ENCODE results near the gene DMKN.

The DMKN gene

DNA sequence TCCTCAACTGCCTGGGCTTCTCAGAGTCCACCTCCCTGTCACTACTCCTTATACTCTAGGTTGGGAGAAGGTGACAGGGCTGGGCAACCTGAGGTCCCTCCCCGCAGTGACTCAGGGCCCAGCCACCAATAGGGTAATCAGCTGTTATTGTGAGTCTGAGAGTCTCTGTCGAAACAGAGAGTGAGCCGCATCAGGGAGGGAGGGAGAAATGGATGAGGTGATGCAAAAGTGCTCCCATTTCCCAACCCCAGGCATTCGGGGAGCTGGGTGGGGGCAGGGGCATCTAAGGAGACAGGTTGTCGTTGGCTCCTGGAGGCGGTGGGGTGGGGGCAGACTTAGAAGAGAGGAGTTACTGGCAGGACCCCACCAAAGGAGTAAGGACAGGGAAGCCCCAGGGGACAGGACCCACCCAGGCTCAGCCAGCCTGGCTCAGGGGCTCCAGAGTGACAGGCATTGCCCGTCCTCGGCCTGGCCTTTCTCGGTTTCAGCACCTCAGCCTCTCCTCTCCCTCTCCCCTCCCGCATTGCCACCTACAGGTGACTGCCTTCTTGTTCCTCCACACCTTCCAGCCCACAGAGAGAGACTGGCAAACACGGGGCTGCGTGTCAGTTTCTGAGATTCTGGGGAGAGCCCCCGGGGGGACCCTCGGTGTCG lies at the start of gene DMKN:
Gene DMKN (minus strand): TSS at position 22 of the 654 bp plus-strand sequence. CDS start 174 bp downstream, outside the sequence.
- DNase-seq (ENCODE audit: low spot score): no peak

GRCh38 chr19:35562776-35563175 lies 49.3 kb upstream of the DMKN start:
- no peak for DNase-seq (ENCODE audit: low spot score)

- DNase-seq (ENCODE audit: low spot score): no peak
Observed at GRCh38 chr19:35562336-35562735, 48.9 kb upstream of the DMKN start.

DNA sequence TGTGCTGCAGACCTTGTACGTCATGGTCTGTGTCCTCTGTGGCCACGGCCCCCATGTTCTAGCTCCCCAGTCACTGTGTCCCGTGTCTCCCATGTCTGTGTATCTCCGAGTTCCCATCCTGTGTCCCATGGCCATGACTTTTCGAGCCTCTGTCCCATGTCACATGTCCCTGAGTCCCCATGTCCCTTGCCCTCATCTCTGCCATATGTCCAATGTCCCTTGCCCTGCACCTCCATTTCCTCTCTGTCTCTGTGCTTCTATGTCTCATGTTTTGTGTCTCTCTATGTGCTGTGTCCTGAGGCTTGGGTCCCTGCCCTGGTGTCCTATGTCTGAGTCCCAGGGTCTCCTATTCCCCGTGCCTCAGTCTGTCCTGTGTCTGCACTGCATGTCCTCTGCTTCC lies 48.0 kb upstream of the DMKN start:
- DNase-seq (ENCODE audit: low spot score): no peak

GRCh38 chr19:35560677-35561076 lies 47.2 kb upstream of the DMKN start:
- DNase-seq (ENCODE audit: low spot score): no peak

DNA sequence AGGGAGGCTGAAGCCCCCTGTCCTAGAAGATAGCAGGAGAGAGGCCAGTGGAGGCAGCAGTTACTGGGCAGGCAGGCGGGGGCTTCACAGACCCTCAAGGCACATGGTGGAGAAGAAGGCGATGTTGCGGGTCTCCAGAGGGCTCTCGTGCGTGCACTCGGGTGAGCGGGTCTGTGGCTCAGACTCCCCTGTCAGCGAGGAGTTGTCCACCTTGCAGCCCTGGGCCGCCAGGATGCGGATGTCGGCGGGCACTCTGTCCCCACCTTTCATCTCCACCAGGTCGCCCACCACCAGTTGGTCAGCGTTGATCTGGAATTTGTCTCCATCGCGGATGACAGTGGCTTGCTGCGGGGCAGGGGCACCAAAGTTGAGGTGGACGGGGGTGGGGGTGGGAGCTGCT lies 46.8 kb upstream of the DMKN start:
- no peak for DNase-seq (ENCODE audit: low spot score)

- DNase-seq (ENCODE audit: low spot score): no peak
Observed at GRCh38 chr19:35559781-35560180, 46.3 kb upstream of the DMKN start.

- DNase-seq (ENCODE audit: low spot score): no peak
Observed at GRCh38 chr19:35559281-35559659, 45.8 kb upstream of the DMKN start.

- DNase-seq (ENCODE audit: low spot score): no peak
Observed at GRCh38 chr19:35558400-35559280, 45.2 kb upstream of the DMKN start.

DNA sequence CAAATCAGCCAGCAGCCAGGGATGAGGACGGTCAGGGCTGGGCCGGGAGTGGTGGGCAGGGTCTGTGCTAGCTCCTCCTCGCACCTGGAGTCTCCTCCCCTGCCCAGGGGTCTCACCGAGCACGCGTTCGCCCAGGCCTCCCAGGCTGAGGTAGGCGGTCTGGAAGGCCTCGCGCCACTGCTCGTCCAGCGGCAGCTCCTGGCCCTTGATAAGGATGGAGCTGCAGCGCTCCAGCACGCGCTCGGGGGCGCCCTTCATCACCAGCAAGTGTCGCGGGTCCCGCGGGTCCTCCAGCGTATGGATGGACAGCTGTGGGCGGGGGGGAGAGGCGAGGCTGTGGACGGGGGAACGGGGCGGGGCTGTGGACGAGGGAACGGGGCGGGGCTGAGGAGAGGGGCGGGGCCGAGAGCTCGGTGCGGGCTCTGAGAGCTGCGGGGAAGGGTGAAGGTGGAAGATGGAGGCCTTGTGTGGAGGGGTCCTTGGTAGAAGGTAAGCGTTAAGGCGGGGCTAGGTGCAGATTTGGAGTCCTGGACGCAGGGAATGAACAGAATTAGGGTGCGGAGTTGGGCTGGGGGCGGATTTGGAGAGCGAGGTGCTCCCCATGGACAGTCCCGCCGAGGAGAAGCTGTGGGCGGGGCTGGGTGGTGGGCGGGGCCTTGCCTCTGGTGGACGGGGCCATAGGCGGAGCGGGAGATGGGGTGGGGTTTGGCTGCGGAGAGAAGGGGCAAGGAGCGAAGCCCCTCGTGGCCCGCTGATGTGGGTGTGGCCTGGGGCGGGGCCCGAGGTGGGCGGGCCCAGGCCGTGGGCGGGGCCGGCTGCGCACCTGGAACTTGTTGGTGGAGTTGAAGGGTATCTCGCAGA lies 44.3 kb upstream of the DMKN start:
- no peak for DNase-seq (ENCODE audit: low spot score)

DNA sequence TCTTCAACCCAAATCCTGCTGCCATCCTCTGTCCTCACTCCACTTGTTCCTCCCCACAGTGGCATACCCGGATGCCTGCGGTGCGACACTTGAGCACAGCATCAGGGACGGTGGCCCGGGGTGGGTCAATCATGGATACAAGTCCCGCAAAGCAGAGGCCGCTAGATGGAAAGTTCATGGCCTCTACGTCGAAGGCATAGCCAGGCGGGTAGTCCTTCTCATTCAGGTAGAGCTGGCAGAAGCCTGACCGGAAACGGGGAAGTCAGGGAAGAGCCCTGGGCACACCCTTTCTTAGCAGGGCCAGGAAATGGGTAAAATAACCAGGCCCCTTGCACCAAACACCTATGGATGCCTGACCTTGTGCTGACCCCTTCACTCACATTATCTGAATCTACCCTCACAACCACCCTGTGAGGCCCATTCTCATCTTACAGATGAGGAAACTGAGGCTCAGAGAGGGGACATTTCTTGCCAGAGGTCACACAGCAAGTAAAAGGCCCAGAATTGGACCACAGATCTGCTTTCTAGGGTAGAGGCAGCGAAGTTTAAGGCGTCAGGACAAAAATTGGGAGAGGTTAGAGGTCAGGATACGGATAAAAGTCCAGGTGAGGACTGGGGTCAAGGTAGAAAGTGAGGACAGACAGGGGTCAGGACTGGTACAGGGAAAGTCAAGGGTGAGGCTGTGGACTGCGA lies 43.5 kb upstream of the DMKN start:
- DNase-seq (ENCODE audit: low spot score): no peak

GRCh38 chr19:35556025-35556590 lies 42.7 kb upstream of the DMKN start:
- DNase-seq (ENCODE audit: low spot score): no peak

GRCh38 chr19:35555301-35556005 lies 42.0 kb upstream of the DMKN start:
- no peak for DNase-seq (ENCODE audit: low spot score)

DNA sequence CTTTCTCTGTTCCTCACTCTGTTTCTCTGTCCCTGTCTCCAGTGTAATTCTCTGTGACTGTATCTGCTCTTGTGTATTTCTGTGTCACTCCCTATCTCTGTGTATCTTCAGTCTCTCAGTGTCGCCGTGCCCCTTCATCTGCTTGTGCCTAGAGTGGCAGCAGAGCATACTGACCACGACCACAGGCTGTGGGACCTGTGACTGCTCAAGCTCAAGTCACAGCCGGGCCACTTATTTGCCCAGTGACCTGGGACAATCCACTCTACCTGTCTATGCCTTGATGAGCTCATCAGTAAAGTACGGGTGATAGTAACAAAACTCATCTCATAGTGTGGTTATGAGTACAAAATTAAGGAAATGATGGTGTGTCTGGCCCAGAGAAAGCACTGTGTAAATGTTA lies 40.6 kb upstream of the DMKN start:
- no peak for DNase-seq (ENCODE audit: low spot score)

DNA sequence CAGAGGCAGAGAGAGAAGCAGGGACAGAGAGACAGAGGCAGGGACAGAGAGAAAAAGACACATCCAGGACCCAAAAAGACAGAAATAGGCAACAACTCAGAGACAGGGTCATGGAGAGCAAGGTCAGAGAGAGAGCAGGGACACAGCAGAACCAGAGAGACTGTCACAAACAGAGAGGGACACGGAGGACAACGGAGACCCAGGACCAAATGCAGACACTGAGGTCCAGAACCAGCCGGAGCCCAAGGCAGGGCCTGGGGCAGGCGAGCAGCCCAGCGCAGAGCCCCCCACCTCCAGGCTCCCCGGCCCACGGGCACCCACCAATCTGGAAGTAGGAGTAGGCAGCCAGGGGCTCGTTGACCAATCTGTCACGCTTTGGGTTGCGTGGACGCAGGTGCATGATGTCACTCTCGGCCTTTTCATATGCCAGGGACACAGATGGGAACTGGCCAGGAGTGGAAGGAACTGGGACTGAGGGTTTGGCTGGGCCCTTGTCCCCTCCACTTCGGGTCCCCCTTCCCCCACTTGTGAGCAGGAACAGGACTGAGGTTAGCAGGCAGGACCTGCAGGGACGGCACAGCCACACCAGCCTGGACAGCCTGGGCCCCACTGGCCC lies 40.0 kb upstream of the DMKN start:
- DNase-seq (ENCODE audit: low spot score): no peak

- DNase-seq (ENCODE audit: low spot score): no peak
Observed at GRCh38 chr19:35552534-35553384, 39.3 kb upstream of the DMKN start.

DNA sequence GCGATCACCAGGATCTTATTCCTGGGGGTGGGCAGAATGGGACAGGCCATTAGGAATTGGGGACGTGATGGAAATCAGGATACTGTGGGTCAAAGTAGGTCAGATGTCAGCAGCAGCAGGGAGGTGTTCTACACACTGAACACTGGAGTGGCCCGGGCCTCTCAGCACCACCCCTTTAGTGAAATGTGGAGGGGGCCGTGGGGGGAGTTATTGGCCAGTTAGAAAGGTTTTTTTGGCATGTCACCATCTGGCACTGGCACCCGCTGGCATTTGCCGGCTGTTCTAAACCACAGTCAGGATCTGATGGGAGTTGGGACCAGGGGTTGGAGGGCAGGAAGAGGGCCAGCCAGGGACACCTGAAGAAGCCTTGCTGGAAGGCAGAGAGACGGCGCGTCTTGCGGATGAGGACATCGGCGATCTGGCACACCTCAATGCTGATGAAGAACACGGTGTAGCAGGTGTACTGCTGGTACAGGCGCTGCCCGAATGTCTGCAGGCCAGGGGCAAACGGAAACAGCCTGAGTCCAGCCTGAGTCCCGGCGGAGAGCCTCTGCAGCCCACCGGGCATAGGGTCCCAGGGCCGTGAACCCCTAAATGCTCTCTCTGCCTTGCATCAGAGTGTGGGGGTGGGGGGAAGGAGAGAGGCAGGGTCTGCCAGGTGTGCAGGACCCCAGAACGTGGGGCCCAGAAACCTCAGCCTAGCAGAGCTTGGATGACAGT lies 37.8 kb upstream of the DMKN start:
- no peak for DNase-seq (ENCODE audit: low spot score)

DNA sequence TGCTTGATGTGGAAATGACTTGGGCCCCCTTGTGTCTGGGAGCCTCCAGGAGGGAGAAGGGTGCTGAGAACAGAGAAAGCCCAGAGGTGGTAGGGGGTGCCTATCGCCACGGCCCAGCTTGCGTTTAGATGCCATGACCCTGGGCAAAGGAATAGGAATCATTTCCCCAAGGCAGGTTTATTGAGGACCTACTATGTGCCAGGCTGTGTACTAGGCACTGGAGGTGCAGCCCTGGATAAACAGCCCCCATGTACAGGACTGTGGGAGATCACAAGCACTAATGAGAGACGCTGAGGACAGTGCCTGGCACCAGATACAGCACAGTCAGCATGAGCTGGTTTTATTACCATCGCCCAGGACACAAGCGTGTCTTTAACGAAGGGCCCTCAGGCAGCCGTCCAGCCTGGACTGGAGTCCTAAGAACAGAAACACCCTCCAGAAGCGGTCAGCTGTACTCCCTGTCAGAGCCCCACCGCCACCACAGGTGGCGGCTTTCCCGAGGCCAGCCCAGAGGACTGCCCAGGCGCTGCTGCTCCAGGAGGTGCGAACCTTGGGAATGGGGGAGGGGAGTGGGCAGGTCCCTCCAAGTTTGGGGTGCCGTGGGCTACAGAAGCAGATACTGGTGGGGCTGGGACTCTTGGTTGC lies 36.6 kb upstream of the DMKN start:
- no peak for DNase-seq (ENCODE audit: low spot score)
